Brain microvascular endothelial cell (primary cell): ENCODE measurements around the gene PLCD4.
A peak's percentile ranks its signal among the peaks of the same experiment; 100 is the strongest.

ENCODE experiments used
- DNase-seq: peaks from one replicate; pipeline ENCODE4 v3.0.0-alpha.2; 2020
- H3K27ac ChIP-seq: fragments of 250-450 bp; sonication (Bioruptor Pico); 2 replicates; pipeline ENCODE4 v1.5.1; 2020; ENCODE audit warnings: mild to moderate bottlenecking, moderate library complexity
- H3K27me3 ChIP-seq: fragments of 250-450 bp; sonication (Bioruptor Pico); replicated peaks from 2 replicates; pipeline ENCODE4 v1.5.1; 2020; ENCODE audit warnings: mild to moderate bottlenecking
- H3K36me3 ChIP-seq: fragments of 250-450 bp; sonication (Bioruptor Pico); replicated peaks from 2 replicates; pipeline ENCODE4 v1.5.1; 2020; ENCODE audit warnings: mild to moderate bottlenecking
- H3K4me3 ChIP-seq: 2 replicates; pipeline ENCODE4 v1.5.1; 2011; ENCODE audit warnings: low read depth, mild to moderate bottlenecking, control low read depth, low read length, moderate library complexity
- CTCF ChIP-seq: IDR thresholded peaks from 2 replicates; pipeline ENCODE4 v1.5.1; 2011; ENCODE audit warnings: low read depth, mild to moderate bottlenecking, moderate library complexity, low read length, control low read depth, inconsistent platforms; ENCODE audit errors: missing control alignments
- in situ Hi-C: cut with HindIII; loops from 2 replicates; pipeline ENCODE4 v1.10.0; 2017; ENCODE audit warnings: low sequenced_read_pairs, low pct_ligation_motif_present

PLCD4 gene

DNA sequence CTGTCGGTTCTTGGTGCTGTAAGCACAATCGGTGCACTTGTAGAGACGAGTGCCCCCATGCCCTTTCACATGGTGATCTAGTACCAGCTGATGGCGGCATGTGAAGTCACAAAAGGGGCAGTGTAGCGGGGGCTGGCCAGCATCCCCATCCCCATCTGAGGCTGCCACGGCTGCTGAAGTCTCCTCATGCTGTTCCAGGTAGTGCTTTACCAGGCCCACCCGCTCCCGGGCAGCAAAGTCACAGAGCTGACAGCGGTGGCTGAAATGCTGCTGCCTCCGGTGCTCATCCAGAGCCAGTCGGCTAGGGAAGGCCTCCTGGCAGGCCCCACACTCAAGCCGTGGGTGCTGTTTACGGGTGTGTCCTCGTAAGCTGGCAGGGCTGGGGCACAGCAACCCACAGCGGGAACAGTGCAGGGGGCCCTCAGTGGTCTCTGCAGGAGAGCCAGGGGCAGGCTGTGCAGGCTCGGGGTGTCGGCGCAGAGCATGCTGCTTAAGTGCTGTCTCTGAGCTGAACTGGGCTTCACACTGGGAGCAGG, 34.5 kb downstream of the PLCD4 start:
- Histone ChIP-seq H3K36me3 (peaks cover 77% of the 10 kb centered on the region), H3K27ac (no peak overlapping the region), H3K27me3 (no peaks in the 10 kb centered on the region), H3K4me3 (no peak overlapping the region)
- no peak for TF ChIP-seq CTCF
- in situ Hi-C loops = no loop called here
- no peak for DNase-seq

GRCh38 chr2:218642786-218643185, 35.1 kb downstream of the PLCD4 start:
- in situ Hi-C loops = no loop called here
- H3K36me3 ChIP-seq = peaks cover 77% of the 10 kb centered on the region

GRCh38 chr2:218643751-218644310, 36.1 kb downstream of the PLCD4 start:
- TF ChIP-seq CTCF = no peak
- no peak for DNase-seq
- H3K4me3 ChIP-seq = no peak overlapping the region
- peaks cover 77% of the 10 kb centered on the region for H3K36me3 ChIP-seq
- no peaks in the 10 kb centered on the region for H3K27me3 ChIP-seq
- H3K27ac ChIP-seq = no peak overlapping the region
- in situ Hi-C loops = no loop called here

More at GRCh38 chr2:218642786-218643185, 35.1 kb downstream of the PLCD4 start:
- no peak for DNase-seq
- Histone ChIP-seq H3K27ac (no peak overlapping the region), H3K27me3 (no peaks in the 10 kb centered on the region), H3K4me3 (no peak overlapping the region)
- TF ChIP-seq CTCF = no peak

DNA sequence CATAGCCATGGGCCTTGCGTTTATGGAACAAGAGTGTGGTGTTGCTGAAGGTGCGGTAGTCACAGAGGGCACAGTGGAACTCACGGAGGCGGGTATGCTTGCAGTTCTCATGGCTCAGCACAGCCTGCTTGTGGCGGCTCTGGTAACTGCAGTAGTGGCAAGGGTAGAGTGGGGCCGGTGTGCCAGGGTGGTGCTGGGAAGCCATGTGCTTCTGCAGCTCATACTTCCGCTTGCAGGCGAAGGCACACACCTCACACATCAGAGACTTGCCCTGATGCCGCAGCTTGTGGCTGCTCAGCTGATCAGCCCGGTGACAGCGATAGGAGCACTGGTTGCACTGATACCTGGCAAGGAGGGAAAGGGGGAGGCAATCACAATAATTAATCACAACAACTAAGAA, 37.0 kb downstream of the PLCD4 start:
- Histone ChIP-seq H3K4me3 (no peak overlapping the region), H3K36me3 (peaks cover 81% of the 10 kb centered on the region), H3K27ac (peak overlapping the region; percentile 53), H3K27me3 (no peaks in the 10 kb centered on the region)
- TF ChIP-seq CTCF = peak; percentile 5
- no peak for DNase-seq
- in situ Hi-C loops = no loop called here

GRCh38 chr2:218645126-218645525, 37.4 kb downstream of the PLCD4 start:
- H3K27ac ChIP-seq = peak overlapping the region; percentile 53
- peak; percentile 8 for DNase-seq
- no peaks in the 10 kb centered on the region for H3K27me3 ChIP-seq
- in situ Hi-C loops = no loop called here
- H3K4me3 ChIP-seq = no peak overlapping the region
- peaks cover 80% of the 10 kb centered on the region for H3K36me3 ChIP-seq
- no peak for TF ChIP-seq CTCF
